GM12874 (cell line): ENCODE data around the gene GAB3.

Experiments used
- TF ChIP-seq, protein P1 (sequence below): IDR thresholded peaks from 2 replicates; pipeline ENCODE4 v1.5.1; 2011; ENCODE audit warnings: low read depth, mild to moderate bottlenecking, control low read depth, low read length, moderate library complexity; ENCODE audit not compliant: insufficient read depth

The GAB3 gene

DNA sequence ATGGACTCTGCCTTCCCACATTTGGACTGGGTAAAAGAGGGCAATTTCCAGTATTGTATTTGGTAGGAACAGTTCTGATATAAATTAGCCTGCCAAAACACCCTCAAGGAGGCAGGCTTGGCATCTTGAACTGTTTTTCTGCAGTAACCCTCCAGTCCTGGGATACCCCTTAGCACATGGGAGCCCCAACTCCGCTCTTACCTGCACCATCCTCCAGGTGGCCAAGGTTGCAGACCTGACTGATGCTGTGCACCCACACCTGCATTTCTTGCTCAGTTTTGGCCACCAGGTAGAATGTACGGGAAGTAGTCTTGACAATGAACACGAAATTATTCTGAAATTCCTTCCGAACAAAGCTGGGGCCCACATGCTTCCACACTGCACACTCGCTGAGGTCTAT lies 35.1 kb downstream of the GAB3 start:
- TF ChIP-seq, protein P1, sequence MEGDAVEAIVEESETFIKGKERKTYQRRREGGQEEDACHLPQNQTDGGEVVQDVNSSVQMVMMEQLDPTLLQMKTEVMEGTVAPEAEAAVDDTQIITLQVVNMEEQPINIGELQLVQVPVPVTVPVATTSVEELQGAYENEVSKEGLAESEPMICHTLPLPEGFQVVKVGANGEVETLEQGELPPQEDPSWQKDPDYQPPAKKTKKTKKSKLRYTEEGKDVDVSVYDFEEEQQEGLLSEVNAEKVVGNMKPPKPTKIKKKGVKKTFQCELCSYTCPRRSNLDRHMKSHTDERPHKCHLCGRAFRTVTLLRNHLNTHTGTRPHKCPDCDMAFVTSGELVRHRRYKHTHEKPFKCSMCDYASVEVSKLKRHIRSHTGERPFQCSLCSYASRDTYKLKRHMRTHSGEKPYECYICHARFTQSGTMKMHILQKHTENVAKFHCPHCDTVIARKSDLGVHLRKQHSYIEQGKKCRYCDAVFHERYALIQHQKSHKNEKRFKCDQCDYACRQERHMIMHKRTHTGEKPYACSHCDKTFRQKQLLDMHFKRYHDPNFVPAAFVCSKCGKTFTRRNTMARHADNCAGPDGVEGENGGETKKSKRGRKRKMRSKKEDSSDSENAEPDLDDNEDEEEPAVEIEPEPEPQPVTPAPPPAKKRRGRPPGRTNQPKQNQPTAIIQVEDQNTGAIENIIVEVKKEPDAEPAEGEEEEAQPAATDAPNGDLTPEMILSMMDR: no peak

DNA sequence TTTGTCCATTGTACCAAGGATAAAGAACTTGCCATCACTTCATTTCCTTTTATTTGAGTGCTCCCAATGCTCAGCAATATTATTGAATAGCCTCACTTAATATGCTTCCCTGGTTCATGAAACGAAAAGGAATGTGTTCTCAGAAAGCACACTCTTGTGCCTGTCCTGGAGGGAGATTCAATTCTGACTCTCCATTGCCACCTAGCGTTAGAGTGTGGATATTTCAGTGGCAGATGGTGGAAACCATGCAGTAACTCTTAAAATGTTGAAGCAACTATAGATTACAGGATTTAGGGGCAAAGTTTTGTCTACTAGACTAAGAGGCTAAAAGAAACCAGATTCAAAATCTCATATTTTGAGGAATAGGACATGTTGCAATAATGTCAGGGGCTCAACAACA lies 36.0 kb downstream of the GAB3 start:
- TF ChIP-seq, protein P1: peak; percentile 52; the same call in 1 of the 2 replicates

DNA sequence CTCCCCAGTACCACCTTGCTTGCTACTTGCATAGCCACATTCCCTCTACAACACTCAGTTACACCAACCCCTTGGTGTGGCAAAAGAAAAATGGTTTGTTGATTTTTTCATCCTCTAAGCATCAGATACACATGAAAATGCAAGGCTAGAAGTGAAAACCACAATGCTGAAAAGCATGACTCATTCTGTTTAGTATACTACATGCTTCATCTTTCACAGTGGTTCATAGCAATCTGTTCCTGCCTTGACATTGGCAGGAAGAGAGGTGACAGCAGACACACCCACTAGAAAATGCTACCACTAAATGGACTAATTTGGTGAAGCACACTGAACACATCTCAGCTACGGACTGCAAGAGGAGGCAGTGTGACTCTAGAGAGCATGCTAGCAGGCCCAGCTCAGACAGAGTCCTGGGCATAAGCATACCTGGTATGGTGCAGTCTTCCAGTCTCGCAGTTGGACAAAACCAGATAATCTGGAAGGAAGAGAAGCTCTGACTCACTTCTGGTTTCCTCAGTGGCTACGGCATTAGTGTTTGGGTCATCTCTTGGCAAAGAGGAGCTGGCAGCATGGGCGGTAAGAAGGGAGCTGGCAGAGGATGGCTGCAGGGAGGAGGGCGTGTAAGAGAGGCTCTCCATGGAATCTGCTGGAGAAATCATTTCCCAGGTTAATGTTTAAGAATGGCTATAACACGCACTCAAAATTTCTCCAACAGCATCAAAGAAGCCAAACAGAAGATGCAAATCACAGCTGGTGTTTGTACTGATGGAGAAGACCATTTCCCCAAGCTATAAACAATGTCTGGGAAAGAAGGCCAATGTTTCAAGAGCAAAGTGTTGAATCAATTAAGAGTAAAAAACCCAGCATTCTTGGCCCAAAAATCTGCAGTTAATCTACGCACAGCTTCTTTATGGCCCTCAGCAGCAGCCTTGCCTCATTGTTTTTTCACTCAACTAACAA lies 37.8 kb downstream of the GAB3 start:
- TF ChIP-seq, protein P1: no peak

DNA sequence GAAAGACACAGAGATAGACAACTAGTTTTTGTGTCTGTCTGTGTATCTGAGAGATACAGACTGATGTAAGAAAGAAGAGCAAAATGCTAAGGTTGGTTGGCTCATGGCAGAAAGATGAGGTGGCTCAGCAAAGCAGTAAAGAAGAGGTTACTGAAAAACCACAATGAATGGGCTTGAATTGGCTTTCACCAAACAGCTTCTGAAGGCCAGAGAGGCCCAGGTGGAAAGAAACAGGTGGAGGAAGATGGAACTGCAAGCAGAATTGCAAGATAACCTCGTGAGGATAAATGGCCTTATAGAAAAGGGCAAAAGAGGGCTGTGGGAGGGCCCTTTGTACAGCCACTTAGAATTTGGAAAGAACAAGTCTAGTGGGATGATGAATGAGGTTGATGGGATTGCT lies 39.6 kb downstream of the GAB3 start:
- TF ChIP-seq, protein P1: no peak

DNA sequence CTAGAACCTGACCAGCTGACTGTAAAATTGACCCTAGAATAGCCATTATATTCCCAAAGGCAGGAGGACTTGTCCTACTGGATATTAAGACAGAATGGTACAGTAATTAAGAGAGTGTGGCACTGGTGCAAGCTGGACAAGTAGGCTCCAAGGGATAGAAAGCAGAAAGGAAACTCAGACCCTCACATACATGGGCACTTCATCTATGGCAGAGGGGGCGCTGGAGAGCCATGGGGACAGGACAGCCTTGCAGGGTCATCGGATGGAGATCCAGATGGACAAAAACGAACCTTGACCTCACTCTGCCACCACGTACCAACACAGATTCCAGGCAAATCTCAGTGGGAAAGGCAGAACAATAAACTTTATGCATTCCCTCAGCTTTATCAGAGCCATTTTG lies 40.6 kb downstream of the GAB3 start:
- TF ChIP-seq, protein P1: peak; percentile 12; the same call in 1 of the 2 replicates

DNA sequence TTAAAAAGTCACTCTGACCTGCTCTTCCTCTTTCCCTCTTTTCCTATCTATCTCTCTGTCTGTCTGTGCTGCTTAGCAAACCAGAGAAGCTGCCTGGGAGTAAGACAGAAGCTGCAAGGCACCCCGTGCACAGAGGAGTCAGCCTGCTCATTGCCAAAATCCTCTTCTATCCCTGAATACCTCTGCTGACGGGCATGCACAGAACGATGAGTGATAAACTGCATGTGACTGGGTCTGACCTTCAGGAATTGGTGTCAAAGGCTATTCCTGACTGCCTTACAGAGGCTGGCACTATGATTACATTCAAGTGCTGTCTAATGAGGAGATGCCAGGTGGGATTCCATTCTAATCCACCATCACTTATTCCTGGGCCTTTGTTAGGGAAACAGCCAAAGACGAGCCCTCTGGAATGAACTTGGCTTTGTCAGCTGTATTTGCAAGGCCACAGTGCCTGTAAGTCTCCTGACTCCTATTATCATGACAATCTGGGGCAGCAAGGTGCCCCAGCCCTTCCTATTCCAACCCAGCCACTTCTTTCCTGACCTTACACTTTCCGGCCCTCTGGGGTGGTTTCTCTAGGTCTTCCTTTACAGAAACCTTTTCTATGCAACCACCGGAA lies 52.1 kb downstream of the GAB3 start:
- TF ChIP-seq, protein P1: no peak

DNA sequence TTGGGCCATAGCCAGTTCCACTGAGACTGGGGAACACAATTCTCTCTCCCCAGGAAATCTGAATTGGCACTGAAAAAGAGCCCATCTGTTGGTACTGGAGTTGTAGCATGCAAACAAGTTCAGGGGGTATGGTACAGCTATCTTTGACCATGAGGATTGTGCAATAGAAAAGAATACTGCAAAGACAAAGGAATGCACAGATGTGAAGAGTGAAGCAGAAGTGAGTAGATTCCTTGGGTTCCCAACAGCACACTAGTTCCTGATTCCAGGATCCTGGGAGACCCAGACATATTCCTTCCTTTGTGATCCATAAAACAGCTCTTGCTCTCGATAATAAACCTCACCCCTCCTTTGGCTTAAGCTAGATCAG lies 54.2 kb downstream of the GAB3 start:
- TF ChIP-seq, protein P1: no peak
